ENCODE data around the gene MOGAT2.
"Not testable (repeated sequence)": the region's sequence is repeated elsewhere in the genome, so short reads cannot be mapped to it uniquely, and the experiment has no call there.

MOGAT2 gene

DNA sequence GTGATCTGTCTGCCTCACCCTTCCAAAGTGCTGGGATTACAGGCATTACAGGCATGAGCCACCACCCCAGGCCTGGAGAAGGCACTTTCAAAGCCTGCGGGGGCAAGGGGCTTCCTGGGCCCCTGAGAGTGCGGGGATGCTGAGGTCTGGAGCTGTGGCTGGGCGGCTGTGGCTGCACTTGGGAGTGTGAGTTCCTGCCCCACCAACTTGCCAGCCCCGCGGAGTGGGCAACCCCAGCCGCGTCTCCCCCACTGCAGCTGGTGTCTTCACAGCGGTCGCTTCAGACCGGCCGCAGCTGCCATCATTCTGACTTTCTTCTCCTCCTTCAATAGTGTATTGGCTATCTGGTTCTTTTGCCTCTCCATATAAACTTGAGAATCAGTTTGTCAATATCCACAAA, 38.1 kb upstream of the MOGAT2 start:
- H2AFZ ChIP-seq (ENCODE audit: low read depth, low read length, severe bottlenecking), result no peak overlapping the region
- no peaks in the 10 kb centered on the region for H3K27me3 ChIP-seq (ENCODE audit: low read length)
- no peaks in the 10 kb centered on the region for H3K9me2 ChIP-seq (replicated peaks; ENCODE audit: insufficient read depth, low read length)
- H3K36me3 ChIP-seq (ENCODE audit: low read length), result no peaks in the 10 kb centered on the region
- H3K9me3 ChIP-seq (ENCODE audit: insufficient read depth, low read length), result no peaks in the 10 kb centered on the region
- no peak overlapping the region for H3K9ac ChIP-seq (ENCODE audit: low read length)
- H3K4me2 ChIP-seq (ENCODE audit: low read depth, low read length, poor library complexity, severe bottlenecking), result no peak overlapping the region
- no peak overlapping the region for H3K27ac ChIP-seq (ENCODE audit: low read depth, low read length)
- no peaks in the 10 kb centered on the region for H3K79me2 ChIP-seq (ENCODE audit: insufficient read depth, low read length)
- TF ChIP-seq EZH2phosphoT487 (conservative IDR thresholded peaks at IDR 0.05; ENCODE audit: low read length), result no peak
- TF ChIP-seq, protein P1, sequence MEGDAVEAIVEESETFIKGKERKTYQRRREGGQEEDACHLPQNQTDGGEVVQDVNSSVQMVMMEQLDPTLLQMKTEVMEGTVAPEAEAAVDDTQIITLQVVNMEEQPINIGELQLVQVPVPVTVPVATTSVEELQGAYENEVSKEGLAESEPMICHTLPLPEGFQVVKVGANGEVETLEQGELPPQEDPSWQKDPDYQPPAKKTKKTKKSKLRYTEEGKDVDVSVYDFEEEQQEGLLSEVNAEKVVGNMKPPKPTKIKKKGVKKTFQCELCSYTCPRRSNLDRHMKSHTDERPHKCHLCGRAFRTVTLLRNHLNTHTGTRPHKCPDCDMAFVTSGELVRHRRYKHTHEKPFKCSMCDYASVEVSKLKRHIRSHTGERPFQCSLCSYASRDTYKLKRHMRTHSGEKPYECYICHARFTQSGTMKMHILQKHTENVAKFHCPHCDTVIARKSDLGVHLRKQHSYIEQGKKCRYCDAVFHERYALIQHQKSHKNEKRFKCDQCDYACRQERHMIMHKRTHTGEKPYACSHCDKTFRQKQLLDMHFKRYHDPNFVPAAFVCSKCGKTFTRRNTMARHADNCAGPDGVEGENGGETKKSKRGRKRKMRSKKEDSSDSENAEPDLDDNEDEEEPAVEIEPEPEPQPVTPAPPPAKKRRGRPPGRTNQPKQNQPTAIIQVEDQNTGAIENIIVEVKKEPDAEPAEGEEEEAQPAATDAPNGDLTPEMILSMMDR (IDR thresholded peaks at IDR 0.05; ENCODE audit: insufficient read depth, low read length, poor library complexity, severe bottlenecking), result no peak
- no peak overlapping the region for H3K4me3 ChIP-seq (ENCODE audit: insufficient read depth, low read length, poor library complexity, severe bottlenecking)
- no peaks in the 10 kb centered on the region for H4K20me1 ChIP-seq (ENCODE audit: low read depth, low read length)
- no peaks in the 10 kb centered on the region for H3F3A ChIP-seq (ENCODE audit: insufficient read depth)

DNA sequence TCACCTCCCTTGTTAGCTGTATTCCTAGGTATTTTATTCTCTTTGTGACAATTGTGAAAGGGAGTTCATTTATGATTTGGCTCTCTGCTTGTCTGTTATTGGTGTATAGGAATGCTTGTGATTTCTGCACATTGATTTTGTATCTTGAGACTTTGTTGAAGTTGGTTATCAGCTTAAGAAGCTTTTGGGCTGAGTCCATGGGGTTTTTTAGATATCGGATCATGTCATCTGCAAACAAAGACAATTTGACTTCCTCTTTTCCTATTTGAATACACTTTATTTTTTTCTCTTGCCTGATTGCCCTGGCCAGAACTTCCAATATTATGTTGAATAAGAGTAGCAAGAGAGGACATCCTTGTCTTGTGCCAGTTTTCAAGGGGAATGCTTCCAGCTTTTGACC, 33.8 kb upstream of the MOGAT2 start:
- H4K20me1 ChIP-seq (ENCODE audit: low read depth, low read length); H2AFZ ChIP-seq (ENCODE audit: low read depth, low read length, severe bottlenecking); H3K9me3 ChIP-seq (ENCODE audit: insufficient read depth, low read length); H3K27me3 ChIP-seq (ENCODE audit: low read length); H3K79me2 ChIP-seq (ENCODE audit: insufficient read depth, low read length); H3K9me2 ChIP-seq (replicated peaks; ENCODE audit: insufficient read depth, low read length); H3K4me2 ChIP-seq (ENCODE audit: low read depth, low read length, poor library complexity, severe bottlenecking); H3F3A ChIP-seq (ENCODE audit: insufficient read depth); H3K9ac ChIP-seq (ENCODE audit: low read length); H3K4me3 ChIP-seq (ENCODE audit: insufficient read depth, low read length, poor library complexity, severe bottlenecking); H3K36me3 ChIP-seq (ENCODE audit: low read length); H3K27ac ChIP-seq (ENCODE audit: low read depth, low read length): not testable (repeated sequence)

DNA sequence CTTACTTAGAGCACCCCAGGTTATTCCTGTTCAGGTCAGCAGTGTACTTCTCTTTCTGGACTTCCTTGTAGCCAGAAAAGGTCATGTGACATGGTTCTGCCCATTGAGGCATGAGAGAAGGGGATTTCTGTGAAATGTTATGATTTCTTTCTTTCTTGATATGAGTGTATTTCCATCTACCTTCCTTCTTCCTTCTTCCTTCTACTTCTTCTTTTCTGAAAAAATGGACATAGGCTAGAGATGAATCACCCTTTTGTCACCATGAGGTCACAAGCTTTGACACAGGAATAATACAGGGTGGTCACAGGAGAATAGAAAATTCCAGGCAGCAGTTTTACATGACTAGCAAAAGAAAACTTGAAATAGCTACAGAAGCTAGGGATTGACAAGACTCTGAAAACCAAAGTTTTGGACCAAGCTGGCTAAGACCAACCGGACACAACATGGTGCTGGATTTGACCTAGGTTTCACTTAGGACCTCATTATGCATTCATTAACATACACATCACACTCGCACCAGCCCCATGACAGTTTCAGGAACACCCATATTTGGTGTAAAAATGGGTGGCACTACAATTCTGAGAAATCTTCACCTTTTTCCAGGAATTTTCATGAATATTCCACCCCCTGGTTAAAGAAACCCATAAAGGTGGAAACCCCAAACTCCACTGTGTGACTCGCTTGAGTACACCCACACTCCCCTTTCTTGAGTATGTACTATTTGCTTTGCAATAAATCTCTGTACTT, 27.6 kb upstream of the MOGAT2 start:
- Histone ChIP-seq H4K20me1 (ENCODE audit: low read depth, low read length) (no peaks in the 10 kb centered on the region), H3K27me3 (ENCODE audit: low read length) (no peaks in the 10 kb centered on the region), H3K4me3 (ENCODE audit: insufficient read depth, low read length, poor library complexity, severe bottlenecking) (no peak overlapping the region), H2AFZ (ENCODE audit: low read depth, low read length, severe bottlenecking) (no peak overlapping the region), H3K9me3 (ENCODE audit: insufficient read depth, low read length) (no peaks in the 10 kb centered on the region), H3K9me2 (replicated peaks; ENCODE audit: insufficient read depth, low read length) (no peaks in the 10 kb centered on the region), H3K79me2 (ENCODE audit: insufficient read depth, low read length) (no peaks in the 10 kb centered on the region), H3K36me3 (ENCODE audit: low read length) (no peaks in the 10 kb centered on the region), H3F3A (ENCODE audit: insufficient read depth) (no peaks in the 10 kb centered on the region), H3K4me2 (ENCODE audit: low read depth, low read length, poor library complexity, severe bottlenecking) (no peak overlapping the region), H3K9ac (ENCODE audit: low read length) (no peak overlapping the region), H3K27ac (ENCODE audit: low read depth, low read length) (no peak overlapping the region)
- TF ChIP-seq, protein P1 (IDR thresholded peaks at IDR 0.05; ENCODE audit: insufficient read depth, low read length, poor library complexity, severe bottlenecking), result no peak
- no peak for TF ChIP-seq EZH2phosphoT487 (conservative IDR thresholded peaks at IDR 0.05; ENCODE audit: low read length)

DNA sequence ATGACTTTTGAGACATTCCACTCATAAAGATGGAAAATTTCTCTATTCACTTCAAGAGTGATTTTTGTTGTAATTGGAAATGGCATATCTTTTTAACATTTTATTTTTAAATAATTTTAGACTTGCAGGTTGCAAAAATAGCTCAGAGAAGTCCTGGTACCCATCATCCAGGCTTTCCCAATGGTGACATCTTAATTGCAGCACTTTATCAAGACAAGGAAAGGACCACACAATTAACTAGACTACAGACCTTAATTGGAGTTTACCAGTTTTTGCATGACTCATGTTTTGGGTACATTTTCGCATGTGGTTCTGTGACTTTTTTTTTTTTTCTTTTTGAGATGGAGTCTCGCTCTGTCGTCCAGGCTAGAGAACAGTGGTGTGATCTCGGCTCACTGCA, 25.8 kb upstream of the MOGAT2 start:
- Histone ChIP-seq H3K27me3 (ENCODE audit: low read length) (no peaks in the 10 kb centered on the region), H3K9ac (ENCODE audit: low read length) (no peak overlapping the region), H3K27ac (ENCODE audit: low read depth, low read length) (no peak overlapping the region), H3K4me2 (ENCODE audit: low read depth, low read length, poor library complexity, severe bottlenecking) (no peak overlapping the region), H3K4me3 (ENCODE audit: insufficient read depth, low read length, poor library complexity, severe bottlenecking) (no peak overlapping the region), H3K9me2 (replicated peaks; ENCODE audit: insufficient read depth, low read length) (no peaks in the 10 kb centered on the region), H3K79me2 (ENCODE audit: insufficient read depth, low read length) (no peaks in the 10 kb centered on the region), H4K20me1 (ENCODE audit: low read depth, low read length) (no peaks in the 10 kb centered on the region), H3K36me3 (ENCODE audit: low read length) (no peaks in the 10 kb centered on the region), H2AFZ (ENCODE audit: low read depth, low read length, severe bottlenecking) (no peak overlapping the region), H3F3A (ENCODE audit: insufficient read depth) (no peaks in the 10 kb centered on the region), H3K9me3 (ENCODE audit: insufficient read depth, low read length) (no peaks in the 10 kb centered on the region)
- no peak for TF ChIP-seq EZH2phosphoT487 (conservative IDR thresholded peaks at IDR 0.05; ENCODE audit: low read length)
- TF ChIP-seq, protein P1 (IDR thresholded peaks at IDR 0.05; ENCODE audit: insufficient read depth, low read length, poor library complexity, severe bottlenecking), result no peak

Data from SU-DHL-6 (cell line).